Activated T-helper 17 cell treated with anti-CD3 and anti-CD28 coated beads, Interleukin-2, amount 50 U/mL, for 72 hours (primary cell): ENCODE data around the gene ADSS1. TPM values are rescaled to one million over a fixed set of nuclear protein-coding genes. Genes with fewer than 3 reads are reported as not detected.
"Not testable (repeated sequence)": the region's sequence is repeated elsewhere in the genome, so short reads cannot be mapped to it uniquely, and the experiment has no call there.

Source experiments
- ATAC-seq: fragments of 150-1000 bp; cut with Tn5 transposase; replicated peaks from 2 replicates; pipeline ENCODE4 v1.10.0; 2021; ENCODE audit warnings: mild to moderate bottlenecking, moderate library complexity
- H3K27ac Mint-ChIP-seq: one replicate; pipeline ENCODE4 v1.8.0; 2022; ENCODE audit warnings: mixed read lengths
- H3K27me3 Mint-ChIP-seq: one replicate; pipeline ENCODE4 v1.8.0; 2022; ENCODE audit warnings: mixed read lengths
- H3K36me3 Mint-ChIP-seq: one replicate; pipeline ENCODE4 v1.8.0; 2022; ENCODE audit warnings: low read depth, mild to moderate bottlenecking, mixed read lengths
- H3K4me1 Mint-ChIP-seq: one replicate; pipeline ENCODE4 v1.8.0; 2022; ENCODE audit warnings: mixed read lengths
- H3K4me3 Mint-ChIP-seq: one replicate; pipeline ENCODE4 v1.8.0; 2022; ENCODE audit warnings: mild to moderate bottlenecking, mixed read lengths
- H3K9me3 Mint-ChIP-seq: one replicate; pipeline ENCODE4 v1.8.0; 2022; ENCODE audit warnings: mixed read lengths
- total RNA-seq, 2 donors: library from RNA; stranded (reverse); gene quantifications; one replicate each; pipeline ENCODE4 v1.2.3, GENCODE V29; 2022

The ADSS1 gene
- total RNA-seq, 2 donors from 2014 or later, result 0.91 to 2.4 TPM

DNA sequence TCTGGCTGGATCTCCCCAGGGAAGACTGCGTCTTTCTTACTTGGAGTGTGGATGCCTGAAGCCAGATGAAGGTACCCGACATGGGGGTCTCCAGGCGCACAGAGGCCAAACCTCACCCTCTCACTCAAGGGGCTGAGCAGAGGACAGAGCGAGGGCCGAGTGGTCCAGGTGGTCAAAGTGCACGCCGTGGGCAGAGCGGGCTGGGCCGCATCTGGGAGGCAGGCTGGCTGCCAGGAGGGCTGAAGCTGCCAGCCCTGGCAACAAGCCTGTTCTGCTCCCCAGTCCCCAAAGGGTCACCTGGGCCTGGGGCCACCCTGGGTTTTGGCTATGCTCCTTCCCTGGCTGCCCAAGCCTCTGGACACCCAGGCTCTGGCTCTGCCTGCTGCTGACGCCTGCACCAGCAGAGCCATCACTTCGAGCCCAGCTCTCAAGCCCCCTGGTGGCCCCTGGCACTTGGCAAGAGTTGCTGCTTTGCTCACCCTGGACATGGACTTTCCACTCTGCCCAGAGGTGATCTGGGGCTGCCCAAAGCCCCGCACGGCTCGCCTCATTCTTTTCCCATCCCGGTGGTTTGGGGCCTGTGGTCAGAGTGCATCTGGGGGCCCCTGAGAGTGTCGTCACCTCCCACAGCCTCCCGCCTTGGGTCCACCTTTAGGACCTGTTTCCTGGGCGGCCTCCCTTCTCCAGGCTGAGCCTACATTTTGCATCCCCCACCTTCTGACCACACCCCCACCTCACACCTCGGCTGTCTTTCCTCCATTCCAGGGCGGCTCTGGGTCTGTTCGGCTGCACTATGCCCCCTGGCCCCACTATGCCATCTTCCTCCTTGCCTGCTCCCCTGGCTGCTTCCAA is 2.8 kb downstream of the ADSS1 start:
- ATAC-seq, result no peak
- no peak overlapping the region for H3K27ac Mint-ChIP-seq
- no peak overlapping the region for H3K4me3 Mint-ChIP-seq
- no peaks in the 10 kb centered on the region for H3K36me3 Mint-ChIP-seq
- H3K27me3 Mint-ChIP-seq, result no peaks in the 10 kb centered on the region
- H3K9me3 Mint-ChIP-seq, result no peaks in the 10 kb centered on the region
- no peaks in the 10 kb centered on the region for H3K4me1 Mint-ChIP-seq

DNA sequence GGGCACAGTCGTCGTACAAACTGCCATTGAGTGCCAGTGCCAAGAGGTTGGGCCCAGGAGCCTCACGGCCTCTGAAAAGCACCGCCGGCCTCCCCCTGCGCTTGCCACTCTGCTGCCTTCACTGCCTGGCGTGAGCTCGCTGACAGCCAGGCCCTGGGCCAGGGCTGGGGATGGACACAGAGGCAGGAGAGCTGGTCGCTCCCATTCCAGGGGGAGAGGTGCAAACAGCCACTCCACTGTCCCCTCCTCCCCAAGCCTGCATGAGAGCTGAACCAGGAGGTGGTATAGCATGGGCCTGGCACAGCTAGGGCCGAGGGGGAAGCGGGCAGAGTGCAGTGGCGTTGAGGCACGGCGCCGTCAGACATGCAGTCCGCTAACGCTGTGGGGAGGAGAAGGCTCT is 4.6 kb downstream of the ADSS1 start:
- H3K4me3 Mint-ChIP-seq, result no peak overlapping the region
- no peaks in the 10 kb centered on the region for H3K36me3 Mint-ChIP-seq
- no peaks in the 10 kb centered on the region for H3K9me3 Mint-ChIP-seq
- H3K27ac Mint-ChIP-seq, result no peak overlapping the region
- no peaks in the 10 kb centered on the region for H3K27me3 Mint-ChIP-seq
- ATAC-seq, result no peak
- no peaks in the 10 kb centered on the region for H3K4me1 Mint-ChIP-seq

DNA sequence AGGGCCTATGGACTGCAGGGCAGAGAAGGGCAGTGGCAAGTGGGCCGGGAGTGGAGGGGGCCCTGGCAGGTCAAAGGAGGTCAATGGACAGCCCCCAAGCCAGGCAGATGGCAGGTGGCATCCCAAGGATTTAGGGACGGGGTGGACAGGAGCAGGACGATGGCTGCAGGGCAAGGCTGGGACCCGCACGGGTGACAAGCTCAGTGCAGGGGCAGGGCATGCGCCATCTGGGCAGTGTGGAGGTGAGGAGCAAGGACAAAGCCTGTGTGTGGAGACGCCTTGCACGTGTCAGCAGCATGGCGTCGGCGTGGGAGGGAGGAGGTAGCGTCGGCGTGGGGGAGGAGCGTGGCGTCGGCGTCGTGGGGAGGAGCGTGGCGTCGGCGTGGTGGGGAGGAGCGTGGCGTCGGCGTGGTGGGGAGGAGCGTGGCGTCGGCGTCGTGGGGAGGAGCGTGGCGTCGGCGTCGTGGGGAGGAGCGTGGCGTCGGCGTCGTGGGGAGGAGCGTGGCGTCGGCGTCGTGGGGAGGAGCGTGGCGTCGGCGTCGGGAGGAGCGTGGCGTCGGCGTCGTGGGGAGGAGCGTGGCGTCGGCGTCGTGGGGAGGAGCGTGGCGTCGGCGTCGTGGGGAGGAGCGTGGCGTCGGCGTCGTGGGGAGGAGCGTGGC is 5.3 kb downstream of the ADSS1 start:
- not testable (repeated sequence) for ATAC-seq, H3K27ac Mint-ChIP-seq, H3K27me3 Mint-ChIP-seq, H3K9me3 Mint-ChIP-seq, H3K4me1 Mint-ChIP-seq, H3K4me3 Mint-ChIP-seq, H3K36me3 Mint-ChIP-seq

DNA sequence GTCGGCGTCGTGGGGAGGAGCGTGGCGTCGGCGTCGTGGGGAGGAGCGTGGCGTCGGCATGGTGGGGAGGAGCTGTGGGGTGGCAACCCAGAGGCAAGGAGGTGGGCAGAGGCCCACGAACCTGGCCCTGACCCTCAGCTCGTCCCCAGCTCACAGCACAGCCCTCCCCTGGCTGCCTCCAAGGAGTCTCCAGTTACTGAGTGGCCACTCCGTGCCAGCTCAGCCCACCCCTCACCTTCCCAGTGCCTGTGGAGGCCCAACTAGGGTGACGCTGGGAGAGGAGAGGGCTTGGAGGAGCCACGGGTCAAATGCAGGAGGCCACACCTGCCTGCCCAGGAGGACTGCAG is 5.8 kb downstream of the ADSS1 start:
- ATAC-seq, result no peak
- Mint-ChIP-seq H3K36me3 (no peaks in the 10 kb centered on the region), H3K4me1 (no peaks in the 10 kb centered on the region), H3K9me3 (no peaks in the 10 kb centered on the region), H3K4me3 (no peak overlapping the region), H3K27me3 (no peaks in the 10 kb centered on the region), H3K27ac (no peak overlapping the region)

DNA sequence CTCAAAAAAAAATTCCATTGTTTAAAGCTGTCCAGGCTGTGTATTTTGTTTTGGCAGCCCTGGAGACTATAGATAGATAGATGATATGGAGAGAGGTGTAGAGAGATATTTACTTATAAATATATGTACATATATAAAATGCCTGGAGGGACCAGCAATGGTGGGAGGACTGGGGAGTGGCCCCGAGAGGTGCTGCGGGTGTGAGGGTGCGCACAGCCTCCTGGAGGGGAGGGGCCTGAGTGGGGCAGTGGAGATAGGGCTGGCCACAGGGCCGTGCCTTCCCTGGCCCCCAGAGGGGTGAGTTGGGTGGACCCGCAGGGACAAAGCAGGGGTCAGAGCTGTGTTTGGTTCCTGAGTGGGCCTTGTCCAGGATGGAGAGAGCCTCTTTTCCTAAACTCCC is 6.5 kb downstream of the ADSS1 start:
- Mint-ChIP-seq H3K27me3 (no peaks in the 10 kb centered on the region), H3K9me3 (no peaks in the 10 kb centered on the region), H3K36me3 (no peaks in the 10 kb centered on the region), H3K4me3 (no peak overlapping the region), H3K27ac (no peak overlapping the region), H3K4me1 (no peaks in the 10 kb centered on the region)
- ATAC-seq, result no peak

DNA sequence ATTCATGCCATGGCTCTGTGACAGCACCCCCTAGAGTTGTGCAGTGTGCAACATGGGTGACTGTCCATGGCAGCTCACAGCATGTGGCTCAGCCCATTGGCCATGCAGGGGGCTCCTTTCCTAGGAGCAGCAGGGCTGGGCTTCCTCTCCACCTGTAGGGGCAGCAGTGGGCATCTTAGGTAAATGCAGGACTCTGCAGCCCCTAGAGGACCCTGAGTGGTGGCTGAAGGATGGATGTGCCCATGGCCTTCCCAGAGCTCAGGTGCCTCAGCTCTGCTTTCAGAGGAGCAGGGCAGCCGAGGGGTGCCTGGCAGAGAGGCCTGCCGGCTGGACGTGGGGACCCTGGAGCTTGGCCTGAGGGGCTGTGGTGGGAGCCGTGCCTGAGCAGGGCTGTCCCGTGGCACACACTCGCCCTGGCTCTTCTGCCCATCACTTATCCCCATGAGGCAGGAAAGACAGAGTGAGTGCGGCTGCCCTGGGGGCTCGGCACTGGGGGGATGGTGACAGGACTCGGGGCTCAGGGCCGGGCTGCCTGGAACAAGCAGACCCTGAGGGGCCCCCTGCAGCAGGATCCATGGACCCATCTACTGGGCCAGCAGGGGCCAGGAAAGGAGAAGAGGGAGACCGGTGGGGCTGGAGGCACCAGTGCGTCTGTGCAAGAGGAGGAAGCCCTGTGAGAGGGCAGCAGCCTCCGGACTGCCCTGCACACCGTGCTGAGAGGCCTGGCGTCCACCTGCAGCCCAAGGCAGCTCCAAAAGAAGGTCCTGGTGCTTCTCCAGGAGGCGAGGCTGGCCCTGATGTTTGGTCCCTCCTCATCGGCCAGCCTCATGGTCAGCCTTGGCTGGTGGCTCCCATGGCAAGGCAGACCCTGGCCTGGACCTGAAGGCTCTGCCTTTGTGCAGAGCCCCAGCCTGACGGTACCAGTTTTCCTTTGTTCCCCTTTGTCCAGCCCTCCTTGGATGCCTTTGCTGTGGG is 7.6 kb downstream of the ADSS1 start:
- no peaks in the 10 kb centered on the region for H3K27me3 Mint-ChIP-seq
- no peaks in the 10 kb centered on the region for H3K9me3 Mint-ChIP-seq
- no peaks in the 10 kb centered on the region for H3K36me3 Mint-ChIP-seq
- no peak overlapping the region for H3K27ac Mint-ChIP-seq
- no peak for ATAC-seq
- H3K4me3 Mint-ChIP-seq, result no peak overlapping the region
- no peaks in the 10 kb centered on the region for H3K4me1 Mint-ChIP-seq

DNA sequence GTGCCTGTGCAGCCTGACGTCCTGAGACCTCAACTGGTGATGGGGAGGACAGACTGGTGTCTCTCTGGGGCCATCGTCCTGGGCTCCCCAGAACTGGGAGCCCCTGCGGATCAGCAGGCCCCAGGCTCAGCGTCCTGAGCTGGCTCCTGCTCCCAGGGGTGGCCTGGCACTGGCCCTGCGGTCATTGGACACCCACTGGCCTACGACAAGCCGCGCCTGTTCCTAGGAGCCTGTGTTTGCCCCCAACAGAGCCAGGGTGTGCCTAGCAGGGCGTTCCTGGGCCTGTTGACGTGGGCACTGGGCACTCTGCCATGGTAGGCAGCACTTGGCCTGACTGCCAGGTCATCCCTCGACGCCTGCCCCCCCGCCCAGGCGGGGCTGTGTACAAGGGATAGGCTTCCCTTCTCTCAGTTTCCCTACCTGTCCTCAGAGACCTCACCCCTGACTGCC is 8.4 kb downstream of the ADSS1 start:
- Mint-ChIP-seq H3K9me3 (no peaks in the 10 kb centered on the region), H3K27me3 (no peaks in the 10 kb centered on the region), H3K27ac (no peak overlapping the region), H3K36me3 (no peaks in the 10 kb centered on the region), H3K4me3 (no peak overlapping the region), H3K4me1 (no peaks in the 10 kb centered on the region)
- no peak for ATAC-seq

DNA sequence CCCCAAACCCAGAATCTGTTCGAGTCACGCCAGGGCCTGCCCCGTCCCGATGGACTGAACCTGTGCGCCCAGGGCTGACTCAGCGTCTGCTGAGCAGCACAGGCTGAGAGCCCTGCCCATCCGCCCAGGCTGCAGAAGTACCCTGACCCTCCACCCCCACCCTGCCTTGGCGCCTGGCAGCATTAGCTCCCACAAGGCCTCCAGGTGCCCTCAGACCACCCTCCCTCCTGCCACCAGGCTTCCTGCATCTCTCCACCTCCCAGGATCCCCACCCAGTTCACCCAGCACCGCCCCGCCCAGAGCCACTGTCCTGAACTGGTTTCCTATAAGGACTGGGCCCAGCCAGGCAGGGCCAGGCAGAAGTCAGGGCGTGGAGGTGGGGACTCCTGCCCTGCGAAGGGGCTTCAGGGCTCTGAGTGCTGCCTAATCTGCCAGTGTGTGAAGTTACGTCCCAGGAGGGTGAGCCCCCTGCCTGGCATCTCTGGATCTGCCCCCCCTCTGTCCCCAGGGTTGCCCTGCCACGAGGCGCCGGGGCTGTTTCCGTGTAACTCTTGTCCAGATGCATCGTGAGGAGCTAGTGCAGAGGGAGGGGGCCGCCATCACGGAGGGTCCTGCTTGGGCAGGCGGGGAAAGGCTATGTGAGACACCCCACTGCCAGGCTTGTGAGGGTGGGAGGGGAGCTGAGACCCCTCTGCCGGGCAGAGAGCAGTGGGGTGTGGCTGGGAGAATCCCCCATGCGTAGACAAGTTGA is 9.1 kb downstream of the ADSS1 start:
- no peaks in the 10 kb centered on the region for H3K27me3 Mint-ChIP-seq
- no peak for ATAC-seq
- H3K27ac Mint-ChIP-seq, result no peak overlapping the region
- no peaks in the 10 kb centered on the region for H3K36me3 Mint-ChIP-seq
- no peaks in the 10 kb centered on the region for H3K9me3 Mint-ChIP-seq
- no peak overlapping the region for H3K4me3 Mint-ChIP-seq
- no peaks in the 10 kb centered on the region for H3K4me1 Mint-ChIP-seq

DNA sequence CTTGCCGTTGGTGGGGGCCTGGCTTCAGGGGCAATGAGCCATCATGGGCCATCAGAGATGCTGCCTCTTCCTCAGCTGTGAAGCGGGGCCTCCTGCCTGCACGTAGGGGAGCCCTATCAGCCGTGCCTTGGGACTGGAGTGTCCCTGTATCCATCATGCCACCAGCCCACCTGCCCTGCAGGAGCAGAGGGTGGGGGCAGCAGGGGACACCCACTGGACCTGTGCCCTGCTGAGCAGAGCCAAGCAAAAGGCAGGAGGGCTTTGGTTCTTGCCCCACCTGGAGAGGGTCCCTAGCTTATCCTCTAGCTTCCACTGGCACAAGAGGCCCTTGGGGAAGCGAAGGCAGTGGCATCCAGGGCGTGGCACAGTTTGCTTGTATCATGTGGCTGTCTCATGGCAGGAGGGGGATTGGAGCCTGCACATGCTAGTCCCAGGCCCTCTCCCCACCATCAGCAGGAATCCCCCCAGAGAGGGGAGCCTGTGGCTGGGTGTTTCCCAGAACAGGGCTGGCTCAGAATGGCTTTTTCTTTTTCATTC is 10.1 kb downstream of the ADSS1 start:
- Mint-ChIP-seq H3K4me3 (no peak overlapping the region), H3K4me1 (no peaks in the 10 kb centered on the region), H3K27me3 (no peaks in the 10 kb centered on the region), H3K9me3 (no peaks in the 10 kb centered on the region), H3K36me3 (no peaks in the 10 kb centered on the region), H3K27ac (no peak overlapping the region)
- ATAC-seq, result no peak

DNA sequence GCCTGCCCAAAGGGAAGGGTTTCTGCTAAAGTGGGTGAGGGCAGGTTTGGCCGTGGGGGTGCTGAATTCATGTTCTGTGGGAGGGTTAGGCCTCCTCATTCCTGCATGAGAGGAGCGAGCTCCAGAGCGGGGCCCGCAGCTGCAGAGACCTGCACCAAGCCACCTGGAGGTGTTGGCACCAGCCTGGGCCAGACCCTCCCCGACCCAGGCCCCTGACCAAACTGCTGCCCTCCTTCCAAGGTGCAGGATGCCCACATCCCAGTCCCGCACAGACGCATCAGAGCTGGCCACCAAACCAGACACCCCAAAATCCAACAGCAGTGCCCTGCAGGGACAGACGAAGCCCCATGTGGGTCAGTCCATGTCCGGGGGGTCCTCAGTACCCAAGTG is 10.6 kb downstream of the ADSS1 start:
- no peaks in the 10 kb centered on the region for H3K4me1 Mint-ChIP-seq
- ATAC-seq, result no peak
- no peaks in the 10 kb centered on the region for H3K36me3 Mint-ChIP-seq
- no peaks in the 10 kb centered on the region for H3K27me3 Mint-ChIP-seq
- H3K9me3 Mint-ChIP-seq, result no peaks in the 10 kb centered on the region
- H3K4me3 Mint-ChIP-seq, result no peak overlapping the region
- H3K27ac Mint-ChIP-seq, result no peak overlapping the region

DNA sequence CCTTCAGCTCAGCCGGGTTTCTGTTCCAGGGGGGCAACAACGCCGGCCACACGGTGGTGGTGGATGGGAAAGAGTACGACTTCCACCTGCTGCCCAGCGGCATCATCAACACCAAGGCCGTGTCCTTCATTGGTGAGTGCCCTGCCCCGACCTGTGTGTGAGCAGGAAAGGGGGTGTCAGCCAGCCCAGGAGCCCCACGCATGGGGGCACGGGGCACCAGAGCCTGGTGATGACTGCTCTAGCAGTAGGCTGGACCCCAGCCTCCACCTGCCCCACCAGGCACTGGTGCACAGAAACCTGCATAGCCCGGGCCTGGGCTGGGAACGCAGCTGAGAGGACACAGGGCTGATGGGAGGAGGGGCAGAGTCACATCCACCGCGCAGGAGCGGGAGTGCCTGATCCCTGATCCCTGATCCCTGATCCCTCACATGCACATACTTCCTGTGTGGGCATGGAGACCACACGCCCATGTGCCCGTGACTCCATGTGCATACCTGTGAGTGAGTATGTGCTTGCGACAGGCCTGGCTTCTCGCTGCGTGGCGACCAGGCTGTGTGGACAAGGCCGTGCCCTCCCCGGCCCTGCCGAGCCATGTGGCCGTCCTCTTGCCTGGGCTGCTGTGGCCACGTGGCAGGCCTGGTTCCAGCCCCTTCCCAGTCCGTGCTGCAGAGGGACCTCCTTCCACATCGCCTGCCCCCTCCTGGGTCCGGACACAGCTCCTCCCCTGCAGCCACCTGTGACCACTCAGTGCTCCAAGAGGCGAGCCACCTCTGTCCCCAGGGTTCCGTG is 11.2 kb downstream of the ADSS1 start:
- Mint-ChIP-seq H3K9me3 (no peaks in the 10 kb centered on the region), H3K36me3 (no peaks in the 10 kb centered on the region), H3K27me3 (no peaks in the 10 kb centered on the region), H3K27ac (no peak overlapping the region), H3K4me3 (no peak overlapping the region), H3K4me1 (no peaks in the 10 kb centered on the region)
- ATAC-seq, result no peak

DNA sequence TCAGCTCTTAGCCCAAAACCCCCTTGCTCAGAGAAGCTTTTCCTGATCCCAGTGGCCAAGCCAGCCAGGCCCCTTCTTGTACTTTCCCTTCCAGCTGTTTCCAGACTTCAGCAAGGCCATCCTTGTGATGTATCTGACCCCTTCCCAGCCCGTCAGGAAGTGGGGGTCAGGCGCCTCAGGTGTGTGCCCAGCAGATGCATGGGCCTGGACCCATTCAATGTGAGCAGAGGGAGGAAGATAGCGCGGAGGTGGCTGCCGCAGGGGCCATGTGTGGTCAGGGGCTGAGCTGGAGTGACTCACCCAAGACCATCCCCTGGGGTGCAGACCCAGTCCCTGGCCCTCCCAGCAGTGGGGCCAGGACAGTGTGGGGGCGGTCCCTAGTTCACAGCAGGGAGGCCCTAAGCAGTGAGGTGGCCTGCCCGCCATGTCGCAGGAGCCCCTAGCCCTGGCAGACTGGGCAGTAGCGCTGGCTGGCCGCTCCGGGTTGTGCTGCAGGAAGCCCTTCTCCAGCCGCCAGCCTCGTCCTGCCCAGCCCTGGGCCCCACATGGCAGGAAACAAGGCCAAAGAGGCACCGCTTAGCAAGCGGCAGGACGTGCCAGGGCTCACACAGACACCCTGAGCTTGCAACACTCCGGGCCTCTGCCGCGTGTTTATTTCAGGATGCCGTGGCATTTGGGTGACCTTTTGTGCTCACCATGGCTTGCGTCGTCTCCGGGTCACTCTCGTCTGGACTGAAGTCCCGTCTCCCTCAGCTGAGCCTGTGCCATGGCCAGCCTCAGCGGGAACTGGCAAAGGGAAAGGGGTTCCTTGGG is 12.0 kb downstream of the ADSS1 start:
- ATAC-seq, result peak; percentile 18
- Mint-ChIP-seq H3K36me3 (no peaks in the 10 kb centered on the region), H3K9me3 (no peaks in the 10 kb centered on the region), H3K4me1 (no peaks in the 10 kb centered on the region), H3K4me3 (no peak overlapping the region), H3K27me3 (no peaks in the 10 kb centered on the region), H3K27ac (no peak overlapping the region)
